Endothelial cell of umbilical vein (primary cell): Measurements from ENCODE around the gene CLK4. TPM values are rescaled to one million over a fixed set of nuclear protein-coding genes. Genes with fewer than 3 reads are reported as not detected.

Experiments
- BruUV-seq: library from RNA; stranded (reverse); fragments of 400-500 nt; replicated peaks from 2 replicates; lab custom pipeline; 2021; lab: Mats Ljungman, UMichigan
- CTCF ChIA-PET: fragments of 300-600, 350-600 bp; sonication (Branson Sonifier 250); formaldehyde crosslinking; loops from one replicate; lab custom pipeline; 2021; ENCODE audit warnings: antibody characterized with exemption, inconsistent platforms; lab: Charles Lee
- POLR2A ChIA-PET: fragments of 300-600, 350-600 bp; sonication (Branson Sonifier 250); formaldehyde crosslinking; loops from one replicate; lab custom pipeline; 2021; ENCODE audit warnings: antibody characterized with exemption, inconsistent platforms; lab: Charles Lee
- DNase-seq: peaks from one replicate; pipeline ENCODE4 v3.0.0-alpha.2; 2011; ENCODE audit warnings: low read depth, low spot score
- FAIRE-seq: peaks from 2 replicates; lab custom pipeline; 2011; peaks lifted over from hg19 to GRCh38; lab: Jason Lieb, UNC
- H2AFZ ChIP-seq: 2 replicates; pipeline ENCODE4 v1.6.0; 2012; ENCODE audit warnings: low read depth, low read length, control low read depth, inconsistent platforms
- H3K27ac ChIP-seq: 2 replicates; pipeline ENCODE4 v1.5.1; 2011; ENCODE audit warnings: low read depth, mild to moderate bottlenecking, control low read depth, low read length, moderate library complexity; ENCODE audit not compliant: insufficient read depth
- H3K27me3 ChIP-seq, 2 experiments: 2 replicates each; pipeline versions ENCODE4 v1.6.0 to v1.6.1; 2011; ENCODE audit warnings: low read length in 2 of 2, mixed read lengths in 1 of 2; ENCODE audit not compliant: control insufficient read depth in 2 of 2, insufficient read depth in 2 of 2
- H3K36me3 ChIP-seq, 2 experiments: 2 replicates in 1 of 2; 3 replicates in 1 of 2; pipeline ENCODE4 v1.5.1; 2011; ENCODE audit warnings: low read length in 2 of 2, mild to moderate bottlenecking in 1 of 2, moderate library complexity in 1 of 2; ENCODE audit not compliant: control insufficient read depth in 2 of 2, insufficient read depth in 2 of 2; ENCODE audit errors: extremely low read depth in 1 of 2
- H3K4me1 ChIP-seq: 3 replicates; pipeline ENCODE4 v1.5.1; 2011; ENCODE audit warnings: mild to moderate bottlenecking, low read length; ENCODE audit not compliant: control insufficient read depth, insufficient read depth; ENCODE audit errors: extremely low read depth
- H3K4me2 ChIP-seq: 2 replicates; pipeline ENCODE4 v1.6.1; 2011; ENCODE audit warnings: low read length, control low read depth, mixed read lengths; ENCODE audit not compliant: insufficient read depth
- H3K4me3 ChIP-seq, 3 experiments: fragments of 200-600 bp in 1 of 3; sonication (generic), shearing (Covaris generic) in 1 of 3; replicated peaks in 1 of 3; 2 replicates each; pipeline ENCODE4 v1.5.1; 2011 to 2016; ENCODE audit warnings: control low read depth in 3 of 3, low read length in 3 of 3, mild to moderate bottlenecking in 2 of 3, inconsistent platforms in 1 of 3, low read depth in 1 of 3, moderate library complexity in 1 of 3; ENCODE audit not compliant: insufficient read depth in 1 of 3
- H3K79me2 ChIP-seq: 2 replicates; pipeline ENCODE4 v1.6.0; 2012; ENCODE audit warnings: low read length, inconsistent platforms; ENCODE audit not compliant: control insufficient read depth, insufficient read depth
- H3K9ac ChIP-seq: replicated peaks from 2 replicates; pipeline ENCODE3; 2011; ENCODE audit warnings: low read length, control low read depth; ENCODE audit not compliant: insufficient read depth; ENCODE audit errors: extremely low read depth
- H3K9me1 ChIP-seq: replicated peaks from 3 replicates; pipeline ENCODE4 v1.6.0; 2011; ENCODE audit warnings: mild to moderate bottlenecking, low read length; ENCODE audit not compliant: control insufficient read depth, insufficient read depth; ENCODE audit errors: extremely low read depth
- H3K9me3 ChIP-seq: replicated peaks from 2 replicates; pipeline ENCODE4 v1.5.1; 2012; ENCODE audit warnings: low read length, inconsistent platforms; ENCODE audit not compliant: control insufficient read depth, insufficient read depth
- H4K20me1 ChIP-seq: replicated peaks from 2 replicates; pipeline ENCODE3; 2011; ENCODE audit warnings: mild to moderate bottlenecking, low read length; ENCODE audit not compliant: control insufficient read depth, insufficient read depth; ENCODE audit errors: extremely low read depth
- EZH2 ChIP-seq: IDR thresholded peaks from 2 replicates; pipeline ENCODE4 v1.6.1; 2012; ENCODE audit warnings: borderline replicate concordance, low read depth, mild to moderate bottlenecking, moderate library complexity, low read length, inconsistent platforms; ENCODE audit not compliant: severe bottlenecking
- FOS ChIP-seq: IDR thresholded peaks from 2 replicates; pipeline ENCODE4 v1.6.1; 2011; ENCODE audit warnings: mild to moderate bottlenecking, low read length, moderate library complexity, borderline replicate concordance; ENCODE audit not compliant: insufficient read depth
- GATA2 ChIP-seq: IDR thresholded peaks from 2 replicates; pipeline ENCODE4 v1.7.0; 2011; ENCODE audit warnings: low read depth, mild to moderate bottlenecking, moderate library complexity, mixed read lengths, low read length; ENCODE audit not compliant: insufficient read length, insufficient read depth
- JUN ChIP-seq: IDR thresholded peaks from 2 replicates; pipeline ENCODE4 v1.6.1; 2011; ENCODE audit warnings: borderline replicate concordance, low read depth; ENCODE audit not compliant: insufficient read length, insufficient read depth
- MAX ChIP-seq: IDR thresholded peaks from 2 replicates; pipeline ENCODE4 v1.6.1; 2011; ENCODE audit not compliant: insufficient read depth, insufficient read length
- MYC ChIP-seq: IDR thresholded peaks from one replicate; pipeline ENCODE4 v1.6.1; 2011; ENCODE audit warnings: mild to moderate bottlenecking, low read depth, low read length
- POLR2A ChIP-seq: IDR thresholded peaks from 2 replicates; pipeline ENCODE4 v1.6.1; 2012; ENCODE audit warnings: low read depth, mild to moderate bottlenecking, control low read depth, low read length
- POLR2AphosphoS5 ChIP-seq: IDR thresholded peaks from 2 replicates; pipeline ENCODE4 v1.6.1; 2012; ENCODE audit warnings: low read depth, mild to moderate bottlenecking, control low read depth, low read length, moderate library complexity; ENCODE audit not compliant: insufficient read depth
- dilution Hi-C: fragments of 300-500 bp; cut with MboI; formaldehyde crosslinking; loops from one replicate; pipeline ENCODE4 v1.15.0; 2019; ENCODE audit warnings: low sequenced_read_pairs; ENCODE audit not compliant: extremely low pct_ligation_motif_present
- intact Hi-C: fragments of 100-400 bp; cut with micrococcal nuclease; formaldehyde crosslinking; loops from one replicate; pipeline ENCODE4 v1.10.0; 2022
- polyA plus RNA-seq, 4 experiments: library from polyadenylated mRNA; depleted of rRNA in 3 of 4; stranded (reverse) in 3 of 4; unstranded in 1 of 4; fragments of >200 nt; gene quantifications; 2 replicates each; pipeline versions ENCODE4 v1.2.1 to v1.2.3, GENCODE V29; 2011 to 2012; ENCODE audit warnings: missing spikeins in 1 of 4
- small RNA-seq: library from RNA; depleted of rRNA; stranded (forward); fragments of <200 nt; gene quantifications from one replicate; pipeline ENCODE3, GENCODE V24; 2012; ENCODE audit warnings: low replicate concordance, low read depth; ENCODE audit not compliant: insufficient read depth, insufficient read length
- total RNA-seq: library from RNA; stranded (reverse); gene quantifications from 2 replicates; pipeline ENCODE4 v1.2.3, GENCODE V29; 2021
- TF ChIP-seq, protein P1 (sequence below), 2 donors: IDR thresholded peaks; 1 replicate in 1 of 2; 2 replicates in 1 of 2; pipeline ENCODE4 v1.5.1; 2011; ENCODE audit warnings: low read length in 2 of 2, mild to moderate bottlenecking in 2 of 2, moderate library complexity in 2 of 2, control low read depth in 1 of 2, inconsistent platforms in 1 of 2, low read depth in 1 of 2; ENCODE audit not compliant: insufficient read depth in 1 of 2; ENCODE audit errors: extremely low read depth in 1 of 2

Gene CLK4
- total and polyA plus RNA-seq, 2 donors (not counting 3 experiments of a cell fraction or from before 2014, with no cell fraction given), result 7.0 to 19.2 TPM

DNA sequence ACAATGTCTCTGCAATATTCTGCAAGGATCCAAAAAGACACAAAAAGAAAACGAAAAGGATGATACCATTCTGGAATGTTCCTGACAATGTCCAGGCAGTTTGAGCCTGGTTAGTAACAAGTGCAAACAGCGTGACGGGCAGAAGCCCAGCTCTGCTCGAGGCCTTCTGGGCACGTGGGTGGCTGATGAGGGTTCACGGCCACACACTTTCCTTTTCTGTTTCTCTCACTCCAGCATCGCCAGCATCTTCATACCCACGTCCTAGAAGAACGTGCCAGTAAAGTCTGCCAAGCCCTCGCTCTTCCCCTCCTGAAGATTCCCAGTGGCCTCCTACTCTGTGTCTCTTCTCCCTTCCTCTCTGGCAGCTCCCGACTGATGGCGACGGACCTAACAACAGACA is 73.3 kb downstream of the CLK4 start:
- intact Hi-C loops (no loop called here), dilution Hi-C loops (no loop called here)
- TF ChIP-seq MYC (no peak), GATA2 (no peak), JUN (no peak), MAX (no peak), FOS (no peak), POLR2A (no peak), POLR2AphosphoS5 (no peak), EZH2 (no peak)
- TF ChIP-seq, protein P1, sequence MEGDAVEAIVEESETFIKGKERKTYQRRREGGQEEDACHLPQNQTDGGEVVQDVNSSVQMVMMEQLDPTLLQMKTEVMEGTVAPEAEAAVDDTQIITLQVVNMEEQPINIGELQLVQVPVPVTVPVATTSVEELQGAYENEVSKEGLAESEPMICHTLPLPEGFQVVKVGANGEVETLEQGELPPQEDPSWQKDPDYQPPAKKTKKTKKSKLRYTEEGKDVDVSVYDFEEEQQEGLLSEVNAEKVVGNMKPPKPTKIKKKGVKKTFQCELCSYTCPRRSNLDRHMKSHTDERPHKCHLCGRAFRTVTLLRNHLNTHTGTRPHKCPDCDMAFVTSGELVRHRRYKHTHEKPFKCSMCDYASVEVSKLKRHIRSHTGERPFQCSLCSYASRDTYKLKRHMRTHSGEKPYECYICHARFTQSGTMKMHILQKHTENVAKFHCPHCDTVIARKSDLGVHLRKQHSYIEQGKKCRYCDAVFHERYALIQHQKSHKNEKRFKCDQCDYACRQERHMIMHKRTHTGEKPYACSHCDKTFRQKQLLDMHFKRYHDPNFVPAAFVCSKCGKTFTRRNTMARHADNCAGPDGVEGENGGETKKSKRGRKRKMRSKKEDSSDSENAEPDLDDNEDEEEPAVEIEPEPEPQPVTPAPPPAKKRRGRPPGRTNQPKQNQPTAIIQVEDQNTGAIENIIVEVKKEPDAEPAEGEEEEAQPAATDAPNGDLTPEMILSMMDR (IDR thresholded peaks at IDR 0.05; ENCODE audit: extremely low read depth in 1 of 2, insufficient read depth in 1 of 2, low read depth in 1 of 2, low read length in 2 of 2), result no peak
- no TSS peak for BruUV-seq
- H2AFZ ChIP-seq, result no peak overlapping the region
- ChIA-PET CTCF (no interaction called here), POLR2A (no interaction called here)
- H3K9me3 ChIP-seq, result no peaks in the 10 kb centered on the region
- H3K9me1 ChIP-seq, result no peaks in the 10 kb centered on the region
- no peak overlapping the region for H3K9ac ChIP-seq
- no peak overlapping the region for H3K4me2 ChIP-seq
- FAIRE-seq (no peak), DNase-seq (no peak)
- H3K4me3 ChIP-seq, result no peak overlapping the region
- no peaks in the 10 kb centered on the region for H3K79me2 ChIP-seq
- no peaks in the 10 kb centered on the region for H4K20me1 ChIP-seq
- H3K27ac ChIP-seq, result no peak overlapping the region
- H3K4me1 ChIP-seq, result peaks cover 2% of the 10 kb centered on the region
- H3K36me3 ChIP-seq, result no peaks in the 10 kb centered on the region
- H3K27me3 ChIP-seq, result no peaks in the 10 kb centered on the region

Small RNA genes lying within 50 kb of the gene (small RNA-seq; reads per million reads assigned to genes)
- gene RN7SKP70, result not detected

Other genes with a start within 250 kb of the CLK4 start
- gene COL23A1, start 36.7 kb downstream of the CLK4 start, total RNA-seq, result not detected in 2 replicates
- gene COL23A1, start 36.7 kb downstream of the CLK4 start, polyA plus RNA-seq, result not detected in 2 replicates
- gene ZNF354A, start 103.6 kb upstream of the CLK4 start, total RNA-seq, result 10.8 and 11.1 TPM in 2 replicates
- gene ZNF354A, start 103.6 kb upstream of the CLK4 start, polyA plus RNA-seq, result 4.1 and 4.7 TPM in 2 replicates
- gene ZNF354B, start 232.9 kb upstream of the CLK4 start, total RNA-seq, result 16.3 and 17.6 TPM in 2 replicates
- 5.5 and 6.3 TPM in 2 replicates for gene ZNF354B, start 232.9 kb upstream of the CLK4 start, polyA plus RNA-seq